Heart left ventricle (tissue), 16 donors: ENCODE measurements around the gene AXDND1. TPM values are rescaled to one million over a fixed set of nuclear protein-coding genes. Genes with fewer than 3 reads are reported as not detected.

Experiments
- ATAC-seq, 4 donors: fragments of 200-7000 bp; cut with Tn5 transposase; one replicate each; pipeline ENCODE4 v1.9.1; 2020 to 2022; ENCODE audit warnings: moderate library complexity in 4 of 4, mild to moderate bottlenecking in 3 of 4, moderate number of reproducible peaks in 1 of 4
- DNase-seq, 5 donors: peaks; one replicate each; pipeline ENCODE4 v3.0.0-alpha.2; 2020
- H3K27ac ChIP-seq, 12 donors: fragments of 200-600 bp; sonication (generic) in 4 of 12; one replicate each; pipeline versions ENCODE4 v1.5.0 to v1.8.0; 2016 to 2022; ENCODE audit warnings: mild to moderate bottlenecking in 2 of 12
- H3K27me3 ChIP-seq, 9 donors: fragments of 200-600 bp; sonication (generic) in 2 of 9; one replicate each; pipeline versions ENCODE4 v1.5.1 to v1.8.0; 2016 to 2022; ENCODE audit warnings: mild to moderate bottlenecking in 3 of 9
- H3K36me3 ChIP-seq, 9 donors: fragments of 200-600 bp; sonication (generic) in 2 of 9; one replicate each; pipeline versions ENCODE4 v1.5.0 to v1.8.0; 2018 to 2022; ENCODE audit warnings: mild to moderate bottlenecking in 2 of 9
- H3K4me1 ChIP-seq, 12 donors: fragments of 200-600 bp; sonication (generic) in 4 of 12; one replicate each; pipeline versions ENCODE4 v1.5.0 to v1.8.0; 2016 to 2022; ENCODE audit warnings: mild to moderate bottlenecking in 3 of 12
- H3K4me3 ChIP-seq, 12 donors: fragments of 200-600 bp; sonication (generic) in 4 of 12; one replicate each; pipeline versions ENCODE4 v1.5.0 to v1.8.0; 2017 to 2022; ENCODE audit warnings: mild to moderate bottlenecking in 9 of 12, moderate library complexity in 4 of 12
- H3K9me3 ChIP-seq, 12 donors: fragments of 200-600 bp; sonication (generic) in 4 of 12; one replicate each; pipeline versions ENCODE4 v1.5.0 to v1.8.0; 2016 to 2022; ENCODE audit warnings: mild to moderate bottlenecking in 1 of 12
- CTCF ChIP-seq, 12 donors: fragments of 200-600 bp; sonication (generic) in 4 of 12; IDR thresholded peaks; one replicate each; pipeline versions ENCODE4 v1.5.0 to v1.8.0; 2018 to 2022; ENCODE audit warnings: antibody characterized with exemption in 12 of 12, mild to moderate bottlenecking in 5 of 12
- POLR2A ChIP-seq, 2 donors: fragments of 450-650 bp; IDR thresholded peaks; one replicate each; pipeline ENCODE4 v1.6.1; 2017; ENCODE audit warnings: antibody characterized with exemption in 2 of 2, mild to moderate bottlenecking in 2 of 2, moderate library complexity in 2 of 2
- WGBS, 4 donors: extraction: QIAGEN DNeasy Blood & Tissue Kit in 2 of 4; methylation state at CpG; one replicate each; pipeline versions ENCODE4 v1.1.5 to v1.1.7; 2013 to 2018; 5-methylcytosine and 5-hydroxymethylcytosine counted together
- intact Hi-C, 10 donors: fragments of 100-400 bp; cut with DNase I; formaldehyde crosslinking; loops; one replicate each; pipeline versions ENCODE4 v1.11.1 to v1.14.2; 2022
- polyA plus RNA-seq, 2 donors: library from polyadenylated mRNA; stranded (reverse); fragments of 200-250 nt; gene quantifications; one replicate each; pipeline ENCODE4 v1.2.3, GENCODE V29; 2013
- total RNA-seq, 9 donors: library from RNA; depleted of rRNA in 2 of 9; stranded (reverse); fragments of >200 nt in 2 of 9; fragmentation: NEBNext Ultra II Directional in 3 of 9; extraction: Animal tissue kit (Norgen Biotek cat#: 25700) in 3 of 9; gene quantifications; one replicate each; pipeline versions ENCODE4 v1.1.0 to v1.2.4, GENCODE V29; 2016 to 2023
- donor health status: ischemic (EF 13 %, LVEDD 7.1; RV severe dilation, severe dysfunction).
- donor health status: healthy with polysubstance abuse.
- donor health status: DM: no; HTN: yes; CAD: no.
- donor health status: DM: no; HTN: no; CAD: no.
- donor health status: ischemic (EF 25% LVEDD 6.9; RV normal size, moderate dysfunction).
- donor health status: ischemic (EF 25% LVEDD 5.7; RV mildly dilated, moderate dysfunction).
- donor health status: healthy.
- donor health status: DM: yes; HTN: yes; CAD: no.
- donor health status: ischemic (EF 35%, LVEDD 5.7; RV mildly dilated, moderate dysfunction).
- donor health status: nonischemic (EF 11% LVEDD 7.7; RV severe dilation, severe dysfunction).
- donor health status: DM: yes; HTN: yes; CAD: no.
- donor health status: PGD.
- donor health status: ischemic (EF 29% LVEDD 5.4; RV normal size, mild dysfunction).
- donor health status: nonischemic (EF 23%, LVEDD 6.1; RV moderate dilation, normal function).

The AXDND1 gene
- total and polyA plus RNA-seq, 11 donors = 0.08 to 0.16 TPM; not detected in 9

- H3K27me3 ChIP-seq = peaks cover 0 to 3% (median 0%) of the 10 kb centered on the region in 9 donors
- no peak for DNase-seq
- intact Hi-C loops = no loop called here
- H3K9me3 ChIP-seq = peaks cover 0 to 3% (median 0%) of the 10 kb centered on the region in 12 donors
- TF ChIP-seq POLR2A (IDR thresholded peaks at IDR 0.05) (no peak), CTCF (IDR thresholded peaks at IDR 0.05) (no peak)
- no peaks in the 10 kb centered on the region for H3K36me3 ChIP-seq
- H3K4me3 ChIP-seq = no peak overlapping the region
- WGBS, 4 donors = 77 to 91% (median 87%) methylated on average over 1 of the region's 1 CpG
- H3K27ac ChIP-seq = no peak overlapping the region
- H3K4me1 ChIP-seq = no peaks in the 10 kb centered on the region
- no peak for ATAC-seq
Measured at GRCh38 chr1:179558078-179558477, 192.3 kb downstream of the AXDND1 start.

- Histone ChIP-seq H3K4me3 (no peak within 1 kb of the TSS), H3K4me1 (peaks cover 0 to 6% (median 0%) of the 10 kb centered on the region in 12 donors), H3K27ac (no peak within 1 kb of the TSS), H3K36me3 (no peaks in the 10 kb centered on the region), H3K27me3 (peaks cover 20 to 68% (median 30%) of the 10 kb centered on the region in 9 donors), H3K9me3 (no peaks in the 10 kb centered on the region)
- DNase-seq = no peak
- 3 to 6% (median 4%) methylated on average over 44 to 77 of the region's 77 CpGs for WGBS, 4 donors
- TF ChIP-seq POLR2A (IDR thresholded peaks at IDR 0.05) = no peak
- no peak for TF ChIP-seq CTCF (IDR thresholded peaks at IDR 0.05)
- intact Hi-C loops = no loop called here
- ATAC-seq = no peak
Measured at GRCh38 chr1:179575497-179576314, 209.9 kb downstream of the AXDND1 start, which contains the start of gene NPHS2. NPHS2 (minus strand) TSS chr1:179575948; CDS start chr1:179575864, 84 bp downstream.

- H3K4me1 ChIP-seq = peaks cover 0 to 6% (median 0%) of the 10 kb centered on the region in 12 donors
- intact Hi-C loops = no loop called here
- no peaks in the 10 kb centered on the region for H3K36me3 ChIP-seq
- TF ChIP-seq POLR2A (IDR thresholded peaks at IDR 0.05) (no peak), CTCF (IDR thresholded peaks at IDR 0.05) (no peak)
- ATAC-seq = no peak
- H3K27ac ChIP-seq = no peak overlapping the region
- DNase-seq = no peak
- H3K9me3 ChIP-seq = no peaks in the 10 kb centered on the region
- 25 to 36% (median 29%) methylated on average over 5 of the region's 5 CpGs for WGBS, 4 donors
- H3K27me3 ChIP-seq = peaks cover 21 to 69% (median 30%) of the 10 kb centered on the region in 9 donors
- no peak overlapping the region for H3K4me3 ChIP-seq
Measured at GRCh38 chr1:179576509-179576908, 210.7 kb downstream of the AXDND1 start.

- no peak overlapping the region for H3K4me3 ChIP-seq
- WGBS, 4 donors = 87 to 90% (median 87%) methylated on average over 5 of the region's 5 CpGs
- H3K4me1 ChIP-seq = peaks cover 0 to 9% (median 0%) of the 10 kb centered on the region in 12 donors
- ATAC-seq (no peak), DNase-seq (no peak)
- TF ChIP-seq CTCF (IDR thresholded peaks at IDR 0.05) (no peak), POLR2A (IDR thresholded peaks at IDR 0.05) (no peak)
- no peaks in the 10 kb centered on the region for H3K9me3 ChIP-seq
- no peak overlapping the region for H3K27ac ChIP-seq
- intact Hi-C loops = no loop called here
- H3K27me3 ChIP-seq = peaks cover 0 to 32% (median 7%) of the 10 kb centered on the region in 9 donors
- no peaks in the 10 kb centered on the region for H3K36me3 ChIP-seq
Measured at GRCh38 chr1:179583771-179584320, 218.1 kb downstream of the AXDND1 start.
